CD1c-positive myeloid dendritic cell (primary cell): ENCODE measurements around the gene CLEC18A.
"Not testable (repeated sequence)": the region's sequence is repeated elsewhere in the genome, so short reads cannot be mapped to it uniquely, and the experiment has no call there.

Experiments
- DNase-seq: peaks from one replicate; pipeline ENCODE4 v3.0.0-alpha.2; 2016; ENCODE audit errors: extremely low spot score

CLEC18A gene

DNA sequence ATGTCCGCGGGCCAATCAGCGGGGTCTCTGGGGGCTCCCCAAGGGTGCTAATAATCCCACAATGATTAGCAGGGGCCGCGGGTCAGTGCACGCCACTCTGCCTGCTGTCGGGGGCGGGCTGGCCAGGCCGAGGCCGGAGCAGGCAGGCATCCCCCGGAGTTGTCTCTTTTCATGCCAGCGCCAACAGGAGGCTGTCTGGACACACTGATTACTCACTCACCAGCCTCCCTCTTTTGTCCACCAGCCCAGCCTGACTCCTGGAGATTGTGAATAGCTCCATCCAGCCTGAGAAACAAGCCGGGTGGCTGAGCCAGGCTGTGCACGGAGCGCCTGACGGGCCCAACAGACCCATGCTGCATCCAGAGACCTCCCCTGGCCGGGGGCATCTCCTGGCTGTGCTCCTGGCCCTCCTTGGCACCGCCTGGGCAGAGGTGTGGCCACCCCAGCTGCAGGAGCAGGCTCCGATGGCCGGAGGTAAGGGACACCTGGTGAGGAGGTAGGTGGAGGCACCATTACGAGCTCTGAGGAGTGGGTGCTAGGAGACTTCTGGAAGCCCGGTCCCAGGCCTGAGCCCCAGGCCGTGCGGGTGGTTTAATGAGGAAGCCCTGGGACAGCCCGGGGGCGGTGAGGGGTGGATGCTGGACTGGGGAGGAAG lies at the start of gene CLEC18A:
TSS of gene CLEC18A (plus strand) at position 318 of the 655 bp plus-strand sequence. CDS start at position 351, 33 bp downstream.
- DNase-seq: not testable (repeated sequence)

DNA sequence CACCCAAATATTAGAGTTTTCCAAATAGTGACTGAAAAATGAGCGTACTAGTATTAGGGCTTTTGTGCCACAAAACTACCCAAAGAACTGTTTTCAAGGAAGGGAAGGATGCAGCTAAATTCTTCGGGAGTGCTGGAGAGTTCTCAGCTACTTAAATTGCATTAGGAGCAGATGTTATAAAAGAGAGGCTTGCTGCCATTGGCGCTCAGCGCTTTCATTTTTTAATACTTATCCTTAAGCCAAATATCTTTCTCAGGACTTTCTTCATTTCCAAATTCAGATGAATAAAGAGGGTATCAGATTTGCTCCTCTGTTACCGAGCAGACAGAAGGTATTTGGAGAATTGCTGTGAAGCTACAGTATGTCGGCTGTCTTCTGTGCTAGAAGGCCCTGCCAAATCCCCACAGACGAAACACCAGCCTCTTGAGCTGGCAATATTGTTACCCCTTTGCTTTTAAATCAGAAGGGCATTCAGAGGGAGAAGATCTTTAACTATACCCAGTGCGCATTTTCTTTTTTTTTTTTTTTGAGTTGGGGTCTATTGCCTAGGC lies 47.2 kb upstream of the CLEC18A start:
- DNase-seq: no peak

DNA sequence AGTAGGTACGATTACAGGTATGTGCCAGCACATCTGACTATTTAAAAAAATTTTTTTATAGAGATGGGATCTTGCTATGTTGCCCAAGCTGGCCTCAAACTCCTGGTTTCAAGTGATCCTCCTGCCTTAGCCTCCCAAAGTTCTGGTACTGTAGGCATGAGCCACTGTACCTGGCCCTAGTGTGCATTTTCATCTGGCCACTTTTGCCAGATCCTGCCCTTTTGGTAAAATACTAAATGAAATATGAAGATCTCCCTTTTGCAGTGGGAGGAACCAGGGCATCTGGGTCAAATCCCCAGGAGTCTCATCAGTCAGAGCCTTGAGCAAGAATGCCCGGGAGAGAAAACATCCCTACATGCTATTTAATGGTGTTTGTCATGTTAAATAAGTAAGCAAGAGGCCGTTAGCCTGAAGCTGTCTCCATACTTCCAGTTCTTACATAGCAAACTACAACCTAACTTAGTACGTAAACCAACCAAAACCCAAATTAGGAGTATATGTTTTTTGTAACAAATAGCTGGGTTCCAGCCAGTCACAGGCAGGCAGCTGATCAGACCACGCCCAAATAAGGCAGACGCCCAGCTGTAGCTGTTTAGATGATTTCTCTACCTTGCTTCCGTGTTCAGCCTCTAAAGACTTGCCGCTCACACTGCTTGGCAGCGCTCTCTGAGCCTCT lies 46.5 kb upstream of the CLEC18A start:
- no peak for DNase-seq

DNA sequence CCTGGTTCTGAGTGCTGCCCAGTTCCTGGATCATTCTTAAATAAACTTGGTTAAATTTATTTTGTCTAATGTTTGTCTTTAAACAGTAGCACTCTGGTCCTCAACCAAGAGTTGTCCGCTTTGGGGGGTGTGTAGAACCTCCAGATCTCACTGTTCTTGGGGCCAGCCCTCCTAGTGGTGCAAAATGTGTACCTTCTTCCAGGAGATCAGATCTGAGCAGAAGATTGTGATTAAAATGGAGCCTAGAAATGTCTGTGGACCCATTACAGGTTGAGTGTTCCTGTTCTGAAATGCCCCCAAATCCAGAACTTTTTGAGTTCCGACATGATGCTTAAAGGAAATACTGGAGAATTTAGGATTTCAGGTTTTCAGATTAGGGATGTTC lies 46.0 kb upstream of the CLEC18A start:
- no peak for DNase-seq

DNA sequence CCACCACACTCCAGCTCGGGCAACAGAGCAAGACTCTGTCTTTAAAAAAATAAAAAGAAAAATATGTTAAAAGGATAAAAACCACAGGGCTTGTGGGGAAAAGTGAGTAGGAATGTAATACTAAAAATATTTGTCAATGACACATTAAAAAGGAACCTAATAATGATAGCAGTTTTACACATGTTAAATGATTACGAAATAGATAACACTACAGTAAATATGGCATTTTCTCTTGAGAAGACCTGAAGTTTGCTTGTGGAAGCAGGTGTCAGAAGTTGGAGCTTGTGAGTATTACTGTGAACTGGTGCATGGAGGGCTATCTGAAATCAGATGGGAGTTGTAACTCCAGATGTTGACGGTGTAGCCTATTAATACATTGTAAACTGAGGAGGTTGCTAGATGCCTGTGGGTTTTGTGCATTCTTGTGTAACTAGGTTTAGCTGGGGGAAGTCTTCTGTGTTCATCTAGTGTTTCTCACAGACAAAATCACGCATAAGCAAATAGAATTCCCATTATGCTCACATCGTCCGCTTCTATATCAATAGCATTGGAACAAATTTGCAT lies 44.2 kb upstream of the CLEC18A start:
- DNase-seq: no peak

DNA sequence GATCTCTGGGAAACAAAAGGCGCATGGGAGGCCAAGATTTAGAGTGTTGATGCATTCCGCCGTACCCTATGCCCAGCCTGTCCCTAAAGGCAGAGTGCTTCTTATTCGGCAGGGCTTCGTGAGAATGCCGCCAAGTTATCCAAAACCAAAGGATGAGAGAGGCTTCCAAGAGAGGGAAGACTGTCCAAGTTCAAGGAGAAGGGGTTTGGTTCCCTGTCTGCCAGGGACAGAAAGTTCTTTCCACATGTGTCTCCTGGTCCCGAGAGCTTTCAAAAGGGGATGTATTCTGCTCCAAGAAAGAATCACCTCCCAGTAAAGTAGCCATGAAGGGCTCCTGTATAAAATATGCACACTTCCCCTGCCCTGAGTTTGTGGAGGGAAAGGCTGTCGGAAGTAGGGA lies 42.1 kb upstream of the CLEC18A start:
- no peak for DNase-seq

DNA sequence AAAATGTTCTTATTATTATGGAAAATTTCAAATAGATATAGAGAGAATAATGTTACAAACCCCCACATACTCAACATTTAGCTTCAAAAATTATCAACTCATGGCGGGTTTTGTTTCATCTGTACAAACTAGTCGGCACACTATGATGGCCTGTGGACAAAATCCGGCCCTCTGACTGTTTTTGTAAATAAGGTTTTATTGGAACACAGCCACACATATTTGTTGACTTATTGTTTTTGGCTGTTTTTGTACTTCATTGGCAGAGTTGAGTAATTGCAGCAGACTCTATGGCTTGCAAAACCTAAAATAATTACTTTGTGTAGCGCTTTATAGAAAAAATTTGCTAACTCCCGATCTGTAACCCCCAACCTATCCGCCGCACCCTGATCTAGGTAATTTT lies 41.4 kb upstream of the CLEC18A start:
- no peak for DNase-seq

DNA sequence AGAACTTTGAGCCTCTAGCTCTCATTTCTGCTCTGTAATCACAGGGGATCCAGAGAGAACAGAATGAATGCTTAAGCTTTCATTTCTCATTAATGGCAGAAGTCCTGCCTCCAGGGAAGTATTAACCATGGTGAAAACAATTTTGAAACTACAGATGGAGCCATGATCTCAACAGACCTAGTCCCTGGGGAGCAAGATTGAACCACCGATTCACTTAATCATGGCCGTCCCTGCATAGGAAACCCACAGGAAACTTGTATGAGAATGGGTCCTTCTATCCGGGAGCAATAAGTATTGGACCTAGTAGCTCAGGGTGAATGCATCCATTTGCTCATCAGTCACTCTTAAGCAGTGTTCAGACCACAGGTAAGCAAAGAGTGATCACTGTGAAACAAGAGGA lies 40.2 kb upstream of the CLEC18A start:
- DNase-seq: no peak

DNA sequence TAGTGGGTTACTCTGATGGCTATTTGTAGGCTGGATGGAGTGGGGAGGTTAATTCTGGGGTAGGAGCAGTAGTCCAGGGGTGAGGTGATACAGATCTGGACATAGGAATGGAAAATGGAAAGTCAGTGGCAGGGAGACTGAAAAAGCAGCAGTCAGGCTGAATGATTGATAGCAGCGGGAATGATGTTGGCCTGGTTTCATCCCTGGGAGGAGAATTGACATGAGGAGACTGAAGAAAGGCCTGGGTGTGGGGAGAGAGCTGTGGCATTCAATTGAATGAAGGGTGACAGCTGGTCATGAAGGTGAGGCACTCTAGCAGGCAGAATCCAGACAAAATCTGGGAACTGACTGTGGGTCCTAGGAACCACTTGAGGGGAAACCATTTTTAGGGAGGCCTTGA lies 34.7 kb upstream of the CLEC18A start:
- DNase-seq: no peak

DNA sequence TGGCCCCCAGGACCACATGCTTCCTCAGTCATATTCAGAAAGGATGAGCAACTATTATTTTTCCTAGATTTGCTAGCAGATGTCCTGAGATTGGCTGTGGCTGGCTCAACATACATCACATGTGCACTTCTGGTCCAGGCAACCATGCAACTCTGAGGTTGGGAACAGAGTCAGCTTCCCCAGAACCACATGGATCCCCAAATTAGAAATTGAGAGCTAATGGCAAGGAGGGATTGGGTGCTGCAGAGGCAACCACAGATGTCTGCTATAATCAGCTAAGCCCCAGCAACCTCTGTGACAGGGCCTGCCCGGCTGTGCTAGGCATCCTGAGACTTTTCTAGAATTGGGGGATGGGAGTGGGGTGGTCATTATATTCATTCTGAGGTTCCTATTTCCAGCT lies 33.8 kb upstream of the CLEC18A start:
- no peak for DNase-seq

DNA sequence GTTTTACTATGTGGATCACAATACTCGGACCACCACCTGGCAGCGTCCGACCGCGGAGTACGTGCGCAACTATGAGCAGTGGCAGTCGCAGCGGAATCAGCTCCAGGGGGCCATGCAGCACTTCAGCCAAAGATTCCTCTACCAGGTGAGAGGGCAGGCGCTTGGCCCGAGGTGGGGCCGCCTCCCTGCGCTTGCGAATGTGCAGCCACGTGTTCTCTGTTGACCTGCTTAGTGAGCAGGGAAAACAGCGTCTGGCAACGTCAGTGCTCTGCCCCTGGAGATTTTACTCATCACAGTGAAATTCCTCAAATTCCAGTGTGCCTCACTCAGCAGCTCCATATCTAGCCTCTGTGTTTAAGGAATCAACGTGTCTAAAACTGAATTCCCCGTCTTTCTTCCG lies 33.4 kb upstream of the CLEC18A start:
- no peak for DNase-seq

DNA sequence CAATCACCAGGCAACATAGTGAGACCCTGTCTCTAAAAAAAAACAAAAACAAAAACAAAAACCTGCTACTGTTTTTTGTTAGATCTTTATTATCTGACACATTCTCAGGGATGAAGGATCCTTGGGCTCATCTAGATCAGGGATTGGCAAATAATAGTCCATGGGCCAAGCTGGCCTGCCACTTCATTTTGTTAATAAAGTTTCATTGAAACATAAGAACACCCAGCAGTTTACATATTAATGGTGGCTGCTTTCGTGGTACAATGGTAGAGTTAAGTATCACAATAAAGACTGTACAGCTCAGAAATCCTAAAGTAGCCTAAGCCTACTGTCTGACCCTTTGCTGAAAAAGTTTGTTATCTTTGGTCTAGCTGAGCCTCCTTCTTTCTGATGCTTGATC lies 32.9 kb upstream of the CLEC18A start:
- DNase-seq: no peak

DNA sequence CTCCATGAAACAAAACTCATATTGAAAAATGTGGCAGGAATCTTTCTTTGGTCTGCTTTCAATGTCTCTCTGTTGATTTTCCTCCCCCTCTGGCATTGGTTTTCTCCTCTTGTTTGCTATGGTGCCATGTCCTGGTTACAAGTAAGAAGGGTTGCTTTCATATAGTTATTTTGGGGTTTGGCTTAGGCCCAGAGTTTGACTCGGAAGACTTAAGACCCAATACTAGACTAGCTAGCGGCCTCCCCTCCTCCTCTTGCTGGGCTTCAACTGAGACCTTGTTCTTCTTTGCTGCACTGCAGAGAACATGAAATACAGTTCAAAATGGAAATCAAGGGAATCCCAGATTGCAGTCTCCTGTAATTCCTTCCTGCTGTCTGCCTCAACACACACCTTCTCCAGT lies 30.0 kb upstream of the CLEC18A start:
- no peak for DNase-seq

DNA sequence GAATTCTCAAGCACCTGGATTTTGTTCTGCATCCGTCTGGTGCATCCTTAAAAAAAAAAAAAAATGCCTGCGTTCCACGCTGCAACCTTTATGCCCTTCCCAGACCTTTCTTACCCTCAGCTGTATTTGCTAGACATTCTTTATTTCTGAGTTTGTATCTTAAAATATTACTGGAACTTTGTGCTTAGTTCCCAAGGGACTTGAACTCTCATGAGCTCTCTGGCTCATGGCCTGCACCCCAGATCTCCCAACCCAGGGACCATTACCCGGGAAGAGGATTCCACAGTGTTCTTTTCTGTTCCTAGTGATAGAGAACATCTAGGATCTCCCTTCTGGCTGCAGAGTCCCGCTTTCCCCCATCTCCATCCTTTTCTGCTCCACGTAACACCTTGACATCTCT lies 28.9 kb upstream of the CLEC18A start:
- no peak for DNase-seq

DNA sequence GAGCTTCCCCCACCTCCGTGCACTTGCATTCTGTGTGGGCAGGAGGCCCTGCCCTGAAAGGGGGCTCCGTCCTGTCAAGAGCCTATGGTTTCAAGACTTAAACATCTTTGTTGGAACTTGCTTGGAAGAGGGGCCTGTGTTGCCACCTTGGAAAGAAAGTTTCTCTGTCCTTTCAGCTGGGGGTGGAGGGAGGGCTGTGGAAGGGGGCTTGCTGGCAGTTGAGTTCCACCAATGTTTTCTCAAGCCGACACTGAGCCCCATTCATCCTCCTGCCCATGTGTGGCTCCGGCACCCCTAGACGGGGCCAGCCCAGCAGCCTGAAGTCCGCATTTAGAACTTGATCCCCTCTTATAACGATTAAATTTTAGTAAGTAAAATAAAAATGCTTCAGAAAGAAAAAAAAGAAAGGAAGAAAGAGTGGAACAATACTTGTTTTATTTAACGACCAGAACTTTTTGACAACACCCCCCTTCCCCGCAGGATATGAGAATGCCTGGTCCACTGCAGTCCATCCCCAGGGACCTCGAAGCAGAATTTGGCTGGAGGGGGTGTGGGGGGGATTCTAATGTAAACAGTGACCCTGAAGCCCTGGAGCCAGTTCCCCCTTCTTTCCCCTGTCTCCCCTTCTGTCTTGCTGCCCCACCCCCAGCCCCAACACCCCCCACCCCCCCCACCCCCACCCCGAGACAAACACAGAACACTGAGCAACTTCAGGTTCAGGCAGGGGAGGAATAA lies 26.9 kb upstream of the CLEC18A start:
- no peak for DNase-seq

DNA sequence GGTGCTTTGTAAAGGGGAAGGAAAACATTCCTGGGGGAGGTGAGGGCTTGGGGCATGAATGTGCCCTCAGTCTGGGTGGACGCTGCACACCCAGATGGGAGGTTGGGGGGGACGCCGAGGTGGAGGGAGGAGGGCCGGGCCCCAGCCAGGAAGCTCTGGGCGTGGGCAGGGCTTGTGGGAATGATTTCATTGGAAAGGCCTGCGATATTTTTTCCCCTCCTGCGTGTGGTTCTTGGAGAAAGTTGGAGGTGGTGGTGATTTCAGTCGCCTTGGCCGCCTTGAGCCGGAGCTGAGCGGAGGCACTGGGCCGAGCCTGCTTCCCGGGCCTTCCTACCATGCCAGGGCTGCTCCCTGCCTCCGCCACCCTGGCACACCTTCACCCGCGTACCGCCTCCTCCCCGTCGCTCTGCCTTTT lies 26.4 kb upstream of the CLEC18A start:
- DNase-seq: no peak

DNA sequence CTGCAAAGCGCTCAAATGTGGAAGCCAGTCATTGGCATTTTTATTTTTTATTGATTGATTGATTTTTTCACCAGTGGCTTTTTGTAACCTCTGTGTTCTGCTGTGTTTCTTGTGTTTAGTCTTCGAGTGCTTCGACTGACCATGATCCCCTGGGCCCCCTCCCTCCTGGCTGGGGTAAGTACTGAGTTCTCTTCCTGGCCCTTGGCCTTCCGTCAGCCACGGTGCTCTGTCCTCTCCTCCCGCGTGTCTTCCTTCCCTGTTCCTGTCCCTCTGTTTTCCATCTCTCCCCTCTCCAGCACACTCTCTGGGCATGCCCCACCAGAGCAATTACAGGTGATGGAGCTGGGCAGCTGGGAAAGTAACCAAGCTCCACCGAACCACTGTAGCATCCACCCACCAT lies 25.8 kb upstream of the CLEC18A start:
- no peak for DNase-seq

DNA sequence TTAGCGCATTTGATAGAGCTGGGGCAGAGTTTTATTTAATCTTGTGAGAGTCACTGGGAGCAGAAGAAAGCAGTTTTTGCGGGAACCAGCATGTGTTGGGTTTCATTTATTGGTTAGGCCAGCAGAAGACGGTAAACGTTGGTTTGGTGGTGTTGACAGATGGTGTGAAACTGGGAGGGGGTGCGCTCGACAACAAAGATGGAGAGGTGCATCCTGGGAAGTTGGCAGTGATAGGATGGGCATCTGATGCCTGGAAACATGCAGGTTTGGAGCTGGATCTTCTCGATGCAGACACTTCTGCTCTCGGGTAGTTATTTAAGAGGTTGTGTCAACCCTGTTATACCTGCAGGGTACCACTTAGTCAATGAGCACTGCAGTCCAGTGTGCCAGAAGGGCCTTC lies 24.9 kb upstream of the CLEC18A start:
- no peak for DNase-seq

DNA sequence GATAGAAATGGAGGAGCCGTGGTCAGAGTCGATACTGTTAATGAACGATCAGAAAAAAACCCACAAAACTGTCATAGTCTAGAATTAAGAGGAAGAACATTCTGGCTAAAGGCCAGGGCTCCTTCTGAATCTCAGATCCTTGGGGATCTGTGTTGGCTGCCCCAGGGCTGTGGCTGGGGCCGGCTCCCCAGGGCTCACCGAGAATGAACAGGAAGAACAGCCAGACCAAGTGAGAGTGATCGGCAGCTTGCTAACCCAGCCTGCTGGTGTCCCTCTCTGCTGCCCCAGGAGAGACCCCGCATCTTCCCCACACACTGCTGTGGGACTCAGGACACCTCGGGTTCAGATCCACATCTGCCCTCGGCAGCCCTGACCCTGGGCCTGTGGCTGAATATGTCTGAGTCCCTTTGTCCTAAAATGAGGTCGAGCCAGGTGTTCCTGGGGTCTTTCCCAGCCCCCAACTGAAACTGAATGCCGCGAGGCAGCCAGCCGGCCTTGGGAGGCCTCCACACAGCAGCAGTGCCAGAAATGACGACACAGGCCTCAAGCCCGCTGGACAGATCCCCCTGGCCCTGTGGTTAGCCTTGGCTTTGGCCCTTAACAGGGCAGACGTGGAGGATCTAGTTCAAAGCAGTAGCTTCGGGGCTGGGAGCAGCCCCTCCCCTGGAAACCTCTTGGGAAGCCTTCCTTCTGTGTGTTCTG lies 23.9 kb upstream of the CLEC18A start:
- DNase-seq: no peak

DNA sequence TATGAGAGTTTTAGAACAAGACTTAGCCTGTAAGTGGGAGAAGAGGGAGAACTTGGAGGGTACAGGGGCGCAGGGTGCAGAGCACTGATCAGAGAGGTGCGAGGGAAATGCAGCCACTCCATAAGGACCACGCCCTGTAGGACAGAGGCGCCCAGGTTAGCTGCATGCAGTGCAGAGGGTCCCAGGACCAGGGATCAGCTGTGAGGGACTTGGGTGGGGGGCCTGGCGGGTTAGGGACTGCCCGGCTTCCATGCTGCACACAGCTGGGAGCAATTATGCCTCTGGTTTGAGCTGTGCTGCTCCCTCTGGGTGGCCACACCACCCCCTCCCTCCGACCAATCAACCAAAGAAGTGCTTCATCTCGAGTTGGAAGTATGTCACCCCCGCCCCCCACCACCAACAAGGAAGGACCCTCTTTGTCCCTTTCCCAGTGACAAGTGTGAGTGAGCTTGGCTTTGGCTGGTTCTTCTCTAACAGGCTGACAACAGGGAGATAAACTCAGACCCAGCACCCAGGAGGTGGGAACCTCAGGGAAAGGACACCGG lies 22.2 kb upstream of the CLEC18A start:
- DNase-seq: no peak

DNA sequence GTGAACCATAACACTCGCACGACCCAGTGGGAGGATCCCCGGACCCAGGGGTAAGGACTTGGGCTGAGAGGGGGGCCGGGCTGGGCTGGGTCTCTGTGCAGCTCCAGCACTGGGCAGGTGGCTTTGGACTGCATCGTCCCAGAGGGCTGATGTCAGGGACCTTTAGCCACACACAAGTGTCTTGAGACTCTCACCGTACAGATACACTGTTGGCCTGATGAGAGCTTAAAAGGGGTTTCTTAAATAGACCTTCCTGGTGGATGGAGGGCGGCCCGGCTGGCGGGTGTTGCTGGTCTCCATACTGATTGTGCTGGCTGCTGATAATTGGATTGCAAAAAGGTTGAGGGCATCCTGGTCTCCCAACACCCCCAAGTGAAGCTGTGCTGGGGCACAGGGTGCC lies 21.7 kb upstream of the CLEC18A start:
- no peak for DNase-seq
